Epithelial cell of esophagus (primary cell): ENCODE results near the gene BOK.

Experiments used
- DNase-seq: peaks from one replicate; pipeline ENCODE4 v3.0.0; 2010; ENCODE audit warnings: low read depth
- H3K4me3 ChIP-seq: 2 replicates; pipeline ENCODE4 v1.5.1; 2011; ENCODE audit warnings: mild to moderate bottlenecking, low read length, control low read depth
- TF ChIP-seq, protein P1 (sequence below): IDR thresholded peaks from 2 replicates; pipeline ENCODE4 v1.5.1; 2011; ENCODE audit warnings: low read depth, mild to moderate bottlenecking, low read length, control low read depth, inconsistent platforms; ENCODE audit not compliant: insufficient read depth; ENCODE audit errors: missing control alignments

BOK gene

DNA sequence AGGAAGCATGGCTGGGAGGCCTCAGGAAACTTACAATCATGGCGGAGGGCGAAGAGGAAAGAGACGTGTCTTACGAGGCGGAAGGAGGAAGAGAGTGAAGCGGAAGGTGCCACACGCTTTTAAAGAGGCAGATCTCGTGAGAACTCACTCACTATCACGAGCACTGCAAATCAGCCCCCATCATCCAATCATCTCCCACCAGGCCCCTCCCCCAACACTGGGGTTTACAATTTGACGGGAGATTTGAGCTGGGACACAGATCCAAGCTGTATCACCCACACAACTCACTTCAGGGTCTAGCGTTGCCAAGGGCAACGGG, 5.1 kb upstream of the BOK start:
- no peak overlapping the region for H3K4me3 ChIP-seq
- TF ChIP-seq, protein P1, sequence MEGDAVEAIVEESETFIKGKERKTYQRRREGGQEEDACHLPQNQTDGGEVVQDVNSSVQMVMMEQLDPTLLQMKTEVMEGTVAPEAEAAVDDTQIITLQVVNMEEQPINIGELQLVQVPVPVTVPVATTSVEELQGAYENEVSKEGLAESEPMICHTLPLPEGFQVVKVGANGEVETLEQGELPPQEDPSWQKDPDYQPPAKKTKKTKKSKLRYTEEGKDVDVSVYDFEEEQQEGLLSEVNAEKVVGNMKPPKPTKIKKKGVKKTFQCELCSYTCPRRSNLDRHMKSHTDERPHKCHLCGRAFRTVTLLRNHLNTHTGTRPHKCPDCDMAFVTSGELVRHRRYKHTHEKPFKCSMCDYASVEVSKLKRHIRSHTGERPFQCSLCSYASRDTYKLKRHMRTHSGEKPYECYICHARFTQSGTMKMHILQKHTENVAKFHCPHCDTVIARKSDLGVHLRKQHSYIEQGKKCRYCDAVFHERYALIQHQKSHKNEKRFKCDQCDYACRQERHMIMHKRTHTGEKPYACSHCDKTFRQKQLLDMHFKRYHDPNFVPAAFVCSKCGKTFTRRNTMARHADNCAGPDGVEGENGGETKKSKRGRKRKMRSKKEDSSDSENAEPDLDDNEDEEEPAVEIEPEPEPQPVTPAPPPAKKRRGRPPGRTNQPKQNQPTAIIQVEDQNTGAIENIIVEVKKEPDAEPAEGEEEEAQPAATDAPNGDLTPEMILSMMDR: no peak
- DNase-seq: no peak

DNA sequence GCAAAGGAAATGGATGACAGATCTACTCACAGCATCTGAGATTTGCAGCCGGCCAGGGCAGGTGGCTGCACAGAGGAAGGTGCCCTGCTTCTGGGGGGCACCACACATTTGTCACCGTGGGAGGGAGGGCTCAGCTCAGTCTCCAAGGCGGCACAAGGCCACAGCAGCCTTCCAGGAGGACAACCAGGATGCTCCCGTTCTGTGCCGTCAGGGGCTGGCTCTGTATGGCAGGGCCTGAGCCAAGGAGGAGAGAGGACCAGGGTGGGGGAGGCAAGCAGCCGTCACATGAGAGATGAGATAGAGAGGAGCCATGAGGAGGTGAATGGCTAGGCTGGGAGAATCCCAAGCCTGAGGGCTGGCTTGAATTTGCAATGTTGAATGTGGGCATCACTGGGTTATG, 4.6 kb upstream of the BOK start:
- no peak overlapping the region for H3K4me3 ChIP-seq
- TF ChIP-seq, protein P1: no peak
- no peak for DNase-seq

DNA sequence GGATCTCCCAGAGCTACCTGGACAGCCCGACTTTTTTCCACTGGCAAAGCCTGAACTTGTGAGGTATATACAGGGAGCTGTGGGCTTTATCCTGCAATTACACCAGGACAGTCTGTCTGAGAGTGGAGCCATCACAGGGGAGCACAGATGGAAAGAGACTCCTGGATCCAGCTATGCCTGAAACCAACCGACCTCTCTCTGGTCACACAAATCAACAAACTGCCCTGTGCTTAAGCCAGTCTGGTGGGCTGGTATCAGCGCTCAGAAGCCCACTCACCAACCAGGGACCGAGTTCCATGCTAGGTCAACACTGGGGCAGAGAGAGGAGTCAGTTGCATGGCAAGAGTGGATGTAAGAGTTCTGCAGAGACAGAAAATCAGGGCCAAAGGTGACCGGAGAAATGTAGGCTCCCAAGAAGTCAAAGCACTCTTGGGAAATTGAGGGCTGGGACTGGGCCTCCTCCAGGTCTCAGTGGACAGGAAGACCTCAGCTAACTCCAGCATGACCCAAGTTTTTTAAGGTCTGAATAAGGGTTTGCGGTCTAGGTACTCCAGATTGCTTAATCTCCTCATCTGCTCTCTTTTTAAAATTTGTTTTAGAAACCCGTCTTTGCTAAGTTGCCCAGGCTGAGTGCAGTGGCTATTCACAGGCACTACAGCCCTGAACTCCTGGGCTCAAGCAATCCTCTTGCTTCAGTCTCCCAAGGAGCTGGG, 3.8 kb upstream of the BOK start:
- no peak for DNase-seq
- H3K4me3 ChIP-seq: no peak overlapping the region
- TF ChIP-seq, protein P1: no peak

DNA sequence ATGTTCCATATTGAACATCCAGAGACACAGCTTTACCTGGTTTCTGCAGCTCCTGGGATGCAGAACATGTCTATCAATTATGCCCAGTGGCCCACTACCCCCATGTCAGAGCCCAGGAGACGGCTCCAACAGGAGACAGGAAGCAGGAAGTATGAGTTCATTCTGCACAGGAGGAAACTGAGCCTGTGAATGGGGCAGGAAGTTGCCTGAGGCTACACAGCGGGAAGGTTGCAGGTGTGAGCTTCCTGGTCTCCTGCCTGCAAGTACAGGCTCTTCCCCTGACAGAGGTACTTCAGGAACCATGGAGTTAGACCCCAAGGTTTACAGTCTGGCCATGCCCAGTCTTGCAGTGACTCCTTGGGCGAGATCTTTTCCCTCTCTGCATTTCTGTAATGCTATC, 2.8 kb upstream of the BOK start:
- no peak overlapping the region for H3K4me3 ChIP-seq
- peak; percentile 76 for DNase-seq
- TF ChIP-seq, protein P1: no peak

DNA sequence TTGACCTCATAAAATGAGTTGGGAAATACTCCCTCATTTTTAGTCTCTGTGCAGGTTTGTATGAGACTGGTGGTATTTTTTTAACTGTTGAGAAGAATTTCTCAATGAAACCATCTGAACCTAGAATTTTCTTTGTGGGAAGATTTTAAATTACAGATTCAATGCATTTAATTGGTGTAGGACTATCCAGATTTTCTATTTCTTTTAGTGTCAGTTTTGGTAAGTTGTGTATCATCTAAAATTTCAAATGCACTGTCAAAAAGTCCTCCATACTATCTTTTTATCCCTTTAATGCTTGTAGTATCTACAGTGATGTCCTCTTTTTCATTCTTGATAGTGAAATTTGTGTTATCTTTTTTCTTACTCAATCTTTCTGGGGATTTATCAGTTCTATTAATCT, 1.8 kb upstream of the BOK start:
- no peak overlapping the region for H3K4me3 ChIP-seq
- no peak for DNase-seq
- TF ChIP-seq, protein P1: no peak

DNA sequence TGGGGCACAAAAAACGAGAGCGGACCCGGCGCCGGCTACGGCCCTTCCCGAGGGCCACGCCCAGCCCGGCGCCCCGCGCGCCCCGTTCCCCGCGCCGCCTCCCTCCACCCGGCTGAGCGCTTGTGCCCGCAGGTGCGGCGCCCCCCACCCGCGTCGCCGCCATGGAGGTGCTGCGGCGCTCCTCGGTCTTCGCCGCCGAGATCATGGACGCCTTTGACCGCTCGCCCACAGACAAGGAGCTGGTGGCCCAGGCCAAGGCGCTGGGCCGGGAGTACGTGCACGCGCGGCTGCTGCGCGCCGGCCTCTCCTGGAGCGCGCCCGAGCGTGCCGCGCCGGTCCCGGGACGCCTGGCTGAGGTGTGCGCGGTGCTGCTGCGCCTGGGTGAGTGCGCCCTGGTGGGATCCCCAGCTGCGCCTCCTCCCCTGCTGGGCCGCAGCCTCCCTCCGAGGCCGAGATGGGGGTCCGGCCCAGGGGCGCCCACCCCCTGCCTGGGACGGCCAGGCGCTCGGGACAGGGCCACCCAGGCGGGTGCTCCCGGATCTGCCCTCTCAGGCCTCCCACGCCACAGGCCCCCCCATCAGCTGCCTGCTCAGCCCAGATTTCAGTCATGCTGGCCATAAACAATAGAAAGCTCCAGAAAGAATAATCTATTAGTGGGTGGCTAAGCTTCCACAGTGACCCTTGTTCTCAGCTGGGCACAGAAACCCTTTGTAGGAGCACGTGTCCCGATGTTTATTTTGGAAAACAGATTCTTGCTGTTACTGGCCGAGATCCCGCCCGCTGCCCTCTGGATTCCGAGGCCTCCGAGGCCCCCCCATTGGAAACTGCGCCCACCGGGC, 997 bp downstream of the BOK start:
- peak overlapping the region; percentile 58 for H3K4me3 ChIP-seq
- DNase-seq: peak; percentile 76
- TF ChIP-seq, protein P1: no peak
